DOHH2 (cell line): ENCODE data around the gene CBARP.

Experiments
- H3F3A ChIP-seq: fragments of 200-600 bp; sonication (generic), shearing (Covaris generic); 2 replicates; pipeline ENCODE4 v1.6.0; 2016; ENCODE audit warnings: antibody characterized with exemption, mild to moderate bottlenecking; ENCODE audit not compliant: control insufficient read depth, insufficient read depth
- H3K27ac ChIP-seq: fragments of 200-600 bp; sonication (generic); 2 replicates; pipeline ENCODE4 v1.5.1; 2014; ENCODE audit warnings: low read depth, mild to moderate bottlenecking, low read length, moderate library complexity
- H3K27me3 ChIP-seq: fragments of 200-600 bp; sonication (generic); 2 replicates; pipeline ENCODE4 v1.6.1; 2014; ENCODE audit warnings: mild to moderate bottlenecking, low read length, mixed read lengths; ENCODE audit not compliant: control insufficient read depth
- H3K36me3 ChIP-seq: fragments of 200-600 bp; sonication (generic); 2 replicates; pipeline ENCODE4 v1.6.1; 2014; ENCODE audit warnings: mild to moderate bottlenecking, low read length, moderate library complexity, mixed read lengths; ENCODE audit not compliant: control insufficient read depth
- H3K4me1 ChIP-seq: fragments of 200-600 bp; sonication (generic); 2 replicates; pipeline ENCODE4 v1.6.1; 2014; ENCODE audit warnings: mild to moderate bottlenecking, low read length, mixed read lengths; ENCODE audit not compliant: control insufficient read depth
- H3K4me2 ChIP-seq: fragments of 200-600 bp; sonication (generic); 2 replicates; pipeline ENCODE4 v1.6.0; 2014; ENCODE audit warnings: mild to moderate bottlenecking, low read length, moderate library complexity
- H3K4me3 ChIP-seq: fragments of 200-600 bp; sonication (generic); 2 replicates; pipeline ENCODE4 v1.5.1; 2014; ENCODE audit warnings: mild to moderate bottlenecking, low read length, mixed read lengths
- H3K79me2 ChIP-seq: fragments of 200-600 bp; sonication (generic); 2 replicates; pipeline ENCODE4 v1.6.1; 2014; ENCODE audit warnings: mild to moderate bottlenecking, low read length, mixed read lengths; ENCODE audit not compliant: control insufficient read depth
- H3K9me2 ChIP-seq: fragments of 200-600 bp; sonication (generic); replicated peaks from 2 replicates; pipeline ENCODE4 v1.6.1; 2014; ENCODE audit warnings: mild to moderate bottlenecking, low read length, mixed read lengths; ENCODE audit not compliant: control insufficient read depth
- H3K9me3 ChIP-seq: fragments of 200-600 bp; sonication (generic); 2 replicates; pipeline ENCODE4 v1.6.1; 2014; ENCODE audit warnings: antibody characterized with exemption, low read length, mixed read lengths; ENCODE audit not compliant: control insufficient read depth, insufficient read depth
- H4K20me1 ChIP-seq: fragments of 200-600 bp; sonication (generic); 2 replicates; pipeline ENCODE4 v1.6.0; 2014; ENCODE audit warnings: low read depth, mild to moderate bottlenecking, antibody characterized with exemption, low read length, moderate library complexity; ENCODE audit not compliant: control insufficient read depth, insufficient read depth
- EZH2phosphoT487 ChIP-seq: fragments of 200-600 bp; sonication (generic); IDR thresholded peaks from 2 replicates; pipeline ENCODE4 v1.6.1; 2017; ENCODE audit warnings: borderline replicate concordance, mild to moderate bottlenecking, antibody characterized with exemption, low read length, moderate library complexity, mixed read lengths
- TF ChIP-seq, protein P1 (sequence below): fragments of 200-600 bp; sonication (generic); IDR thresholded peaks from one replicate; pipeline ENCODE4 v1.5.1; 2014; ENCODE audit warnings: antibody characterized with exemption, mild to moderate bottlenecking, low read depth, low read length; ENCODE audit not compliant: poor library complexity, severe bottlenecking

Gene CBARP

DNA sequence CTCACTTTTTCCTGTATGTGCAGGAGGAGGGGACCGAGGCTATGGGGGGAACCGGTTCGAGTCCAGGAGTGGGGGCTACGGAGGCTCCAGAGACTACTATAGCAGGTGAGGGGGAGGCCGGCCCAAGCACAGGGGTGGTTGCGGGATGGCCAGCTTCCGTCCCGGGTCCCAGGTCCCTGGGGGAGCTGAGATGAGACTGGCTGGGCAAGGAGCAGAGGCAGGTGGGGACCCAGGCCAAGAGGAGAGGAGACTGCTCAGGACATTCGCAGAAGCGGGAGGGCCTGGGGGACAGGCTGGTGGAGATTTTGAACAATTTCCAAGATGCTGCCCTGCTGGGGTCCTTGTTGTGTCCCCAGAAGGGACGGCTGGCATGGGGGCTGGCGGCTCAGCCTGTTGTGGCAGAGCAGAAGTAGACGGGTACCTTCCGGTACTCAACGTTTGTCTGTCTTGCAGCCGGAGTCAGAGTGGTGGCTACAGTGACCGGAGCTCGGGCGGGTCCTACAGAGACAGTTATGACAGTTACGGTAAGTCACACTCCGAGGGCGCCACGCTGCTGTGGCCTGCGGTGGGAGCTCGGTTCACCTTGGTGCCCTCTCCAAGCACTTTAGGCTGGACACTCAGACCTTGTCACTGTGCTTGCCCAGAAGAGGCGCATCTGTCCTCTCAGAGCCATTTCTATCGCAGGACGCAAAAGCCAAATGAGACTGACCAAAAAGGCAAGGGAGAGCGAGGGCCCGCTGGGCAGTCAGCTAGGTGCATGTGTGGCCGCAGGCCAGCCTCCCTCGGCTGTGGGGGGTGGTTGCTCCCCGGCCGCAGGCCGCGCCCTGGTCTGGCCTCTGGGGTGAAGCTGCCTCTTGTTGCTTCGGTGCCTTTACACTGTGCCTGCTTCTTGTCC is 34.0 kb upstream of the CBARP start:
- no peak overlapping the region for H3K4me3 ChIP-seq
- H3K9me2 ChIP-seq, result no peaks in the 10 kb centered on the region
- H3K79me2 ChIP-seq, result peaks cover 70% of the 10 kb centered on the region
- H3F3A ChIP-seq, result peaks cover 52% of the 10 kb centered on the region
- H3K4me2 ChIP-seq, result peak overlapping the region; percentile 99
- no peak for TF ChIP-seq EZH2phosphoT487
- TF ChIP-seq, protein P1, sequence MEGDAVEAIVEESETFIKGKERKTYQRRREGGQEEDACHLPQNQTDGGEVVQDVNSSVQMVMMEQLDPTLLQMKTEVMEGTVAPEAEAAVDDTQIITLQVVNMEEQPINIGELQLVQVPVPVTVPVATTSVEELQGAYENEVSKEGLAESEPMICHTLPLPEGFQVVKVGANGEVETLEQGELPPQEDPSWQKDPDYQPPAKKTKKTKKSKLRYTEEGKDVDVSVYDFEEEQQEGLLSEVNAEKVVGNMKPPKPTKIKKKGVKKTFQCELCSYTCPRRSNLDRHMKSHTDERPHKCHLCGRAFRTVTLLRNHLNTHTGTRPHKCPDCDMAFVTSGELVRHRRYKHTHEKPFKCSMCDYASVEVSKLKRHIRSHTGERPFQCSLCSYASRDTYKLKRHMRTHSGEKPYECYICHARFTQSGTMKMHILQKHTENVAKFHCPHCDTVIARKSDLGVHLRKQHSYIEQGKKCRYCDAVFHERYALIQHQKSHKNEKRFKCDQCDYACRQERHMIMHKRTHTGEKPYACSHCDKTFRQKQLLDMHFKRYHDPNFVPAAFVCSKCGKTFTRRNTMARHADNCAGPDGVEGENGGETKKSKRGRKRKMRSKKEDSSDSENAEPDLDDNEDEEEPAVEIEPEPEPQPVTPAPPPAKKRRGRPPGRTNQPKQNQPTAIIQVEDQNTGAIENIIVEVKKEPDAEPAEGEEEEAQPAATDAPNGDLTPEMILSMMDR, result no peak
- H3K27me3 ChIP-seq, result no peaks in the 10 kb centered on the region; the same call in 1 of the 2 replicates
- H3K36me3 ChIP-seq, result peaks cover 66% of the 10 kb centered on the region
- H3K27ac ChIP-seq, result no peak overlapping the region
- H3K9me3 ChIP-seq, result no peaks in the 10 kb centered on the region
- peaks cover 19% of the 10 kb centered on the region for H4K20me1 ChIP-seq
- H3K4me1 ChIP-seq, result peaks cover 76% of the 10 kb centered on the region

DNA sequence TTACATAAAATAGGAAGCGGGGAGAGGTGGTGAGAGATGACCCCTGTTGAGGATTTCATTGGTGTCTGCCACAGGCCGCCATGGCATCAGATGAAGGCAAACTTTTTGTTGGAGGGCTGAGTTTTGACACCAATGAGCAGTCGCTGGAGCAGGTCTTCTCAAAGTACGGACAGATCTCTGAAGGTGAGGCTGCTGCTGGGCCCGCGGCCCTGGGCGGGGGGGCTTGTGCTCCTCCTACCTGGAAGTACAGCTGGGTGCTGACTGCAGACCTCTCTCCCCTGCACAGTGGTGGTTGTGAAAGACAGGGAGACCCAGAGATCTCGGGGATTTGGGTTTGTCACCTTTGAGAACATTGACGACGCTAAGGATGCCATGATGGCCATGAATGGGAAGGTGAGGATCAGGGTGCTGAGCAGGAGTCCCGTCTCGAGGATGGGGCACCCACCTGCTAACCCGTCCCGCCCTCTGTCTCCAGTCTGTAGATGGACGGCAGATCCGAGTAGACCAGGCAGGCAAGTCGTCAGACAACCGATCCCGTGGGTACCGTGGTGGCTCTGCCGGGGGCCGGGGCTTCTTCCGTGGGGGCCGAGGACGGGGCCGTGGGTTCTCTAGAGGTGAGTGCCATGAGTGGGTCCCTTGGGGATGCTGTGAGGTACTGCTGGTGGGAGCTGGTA is 33.2 kb upstream of the CBARP start:
- Histone ChIP-seq H3K79me2 (peaks cover 62% of the 10 kb centered on the region), H3F3A (peaks cover 53% of the 10 kb centered on the region), H3K4me2 (peak overlapping the region; percentile 99), H3K27me3 (no peaks in the 10 kb centered on the region; the same call in 1 of the 2 replicates), H3K9me3 (no peaks in the 10 kb centered on the region), H3K27ac (peak overlapping the region; percentile 77; the same call in 1 of the 2 replicates), H3K9me2 (no peaks in the 10 kb centered on the region), H3K4me1 (peaks cover 76% of the 10 kb centered on the region), H3K36me3 (peaks cover 58% of the 10 kb centered on the region), H3K4me3 (peak overlapping the region; percentile 97), H4K20me1 (peaks cover 19% of the 10 kb centered on the region)
- TF ChIP-seq EZH2phosphoT487, result no peak
- TF ChIP-seq, protein P1, result no peak

DNA sequence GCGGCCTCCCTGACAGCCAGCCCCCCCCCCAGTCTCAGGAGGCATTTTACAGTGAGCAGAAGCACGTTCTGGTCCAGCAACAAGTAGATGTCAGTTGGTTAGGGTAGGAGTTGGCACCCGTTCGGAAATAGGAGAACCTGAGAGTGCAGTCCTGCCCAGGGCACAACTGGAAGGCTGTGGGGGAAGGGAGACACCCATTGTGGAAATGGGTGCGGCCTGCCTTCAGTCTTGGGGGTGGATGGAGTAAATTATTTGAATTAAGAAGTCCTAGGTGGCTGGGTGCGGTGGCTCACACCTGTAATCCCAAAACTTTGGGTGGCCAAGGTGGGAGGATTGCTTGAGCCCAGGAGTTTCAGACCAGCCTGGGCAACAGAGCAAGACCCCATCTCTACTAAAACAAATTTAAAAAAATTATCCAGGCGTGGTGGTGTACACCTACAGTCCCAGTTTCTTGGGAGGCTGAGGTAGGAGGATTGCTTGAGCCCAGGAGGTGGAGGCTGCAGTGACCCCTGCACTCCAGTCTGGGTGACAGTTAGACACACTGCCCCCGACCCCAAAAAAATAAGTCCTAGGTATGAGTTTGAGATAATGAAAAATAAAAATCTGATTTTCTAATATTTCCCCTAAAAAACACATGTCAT is 32.5 kb upstream of the CBARP start:
- Histone ChIP-seq H3K9me3 (no peaks in the 10 kb centered on the region), H3K4me3 (peak overlapping the region; percentile 97), H3K79me2 (peaks cover 60% of the 10 kb centered on the region), H3F3A (peaks cover 58% of the 10 kb centered on the region), H3K9me2 (no peaks in the 10 kb centered on the region), H3K4me2 (peak overlapping the region; percentile 99), H3K27ac (peak overlapping the region; percentile 77), H4K20me1 (peaks cover 19% of the 10 kb centered on the region), H3K4me1 (peaks cover 81% of the 10 kb centered on the region), H3K27me3 (no peaks in the 10 kb centered on the region; the same call in 1 of the 2 replicates), H3K36me3 (peaks cover 57% of the 10 kb centered on the region)
- TF ChIP-seq, protein P1, result no peak
